Activated CD4-positive, alpha-beta T cell treated with anti-CD3 and anti-CD28 coated beads, Interleukin-2, amount 10 ng/mL, durations not matched to agents 7 days and 5 days (primary cell): Measurements from ENCODE around the gene LRRC15. TPM values are rescaled to one million over a fixed set of nuclear protein-coding genes. Genes with fewer than 3 reads are reported as not detected.

Experiments used
- CTCF ChIA-PET: fragments of 350-600 bp; sonication (Branson Sonifier 250); formaldehyde crosslinking; loops from one replicate; lab custom pipeline; 2021; ENCODE audit warnings: antibody characterized with exemption; lab: Charles Lee
- POLR2A ChIA-PET: fragments of 350-600 bp; sonication (Branson Sonifier 250); formaldehyde crosslinking; loops from one replicate; lab custom pipeline; 2021; ENCODE audit warnings: antibody characterized with exemption; lab: Charles Lee
- DNase-seq: peaks from one replicate; pipeline ENCODE4 v3.0.0-alpha.2; 2020
- H3K27ac Mint-ChIP-seq: one replicate; pipeline ENCODE4 v1.8.0; 2021; ENCODE audit warnings: mild to moderate bottlenecking, moderate library complexity, mixed read lengths
- H3K27me3 Mint-ChIP-seq: one replicate; pipeline ENCODE4 v1.8.0; 2021; ENCODE audit warnings: mixed read lengths
- H3K36me3 Mint-ChIP-seq: one replicate; pipeline ENCODE4 v1.8.0; 2021; ENCODE audit warnings: low read depth, mixed read lengths
- H3K4me1 Mint-ChIP-seq: one replicate; pipeline ENCODE4 v1.8.0; 2021; ENCODE audit warnings: mixed read lengths
- H3K4me3 Mint-ChIP-seq: one replicate; pipeline ENCODE4 v1.8.0; 2021; ENCODE audit warnings: mild to moderate bottlenecking, moderate library complexity, mixed read lengths
- H3K9me3 Mint-ChIP-seq: one replicate; pipeline ENCODE4 v1.8.0; 2021; ENCODE audit warnings: mixed read lengths
- total RNA-seq, 2 experiments: library from RNA; stranded (reverse); gene quantifications; one replicate each; pipeline ENCODE4 v1.2.3, GENCODE V29; 2021

The LRRC15 gene
- total RNA-seq, 2 experiments from 2014 or later, result not detected

DNA sequence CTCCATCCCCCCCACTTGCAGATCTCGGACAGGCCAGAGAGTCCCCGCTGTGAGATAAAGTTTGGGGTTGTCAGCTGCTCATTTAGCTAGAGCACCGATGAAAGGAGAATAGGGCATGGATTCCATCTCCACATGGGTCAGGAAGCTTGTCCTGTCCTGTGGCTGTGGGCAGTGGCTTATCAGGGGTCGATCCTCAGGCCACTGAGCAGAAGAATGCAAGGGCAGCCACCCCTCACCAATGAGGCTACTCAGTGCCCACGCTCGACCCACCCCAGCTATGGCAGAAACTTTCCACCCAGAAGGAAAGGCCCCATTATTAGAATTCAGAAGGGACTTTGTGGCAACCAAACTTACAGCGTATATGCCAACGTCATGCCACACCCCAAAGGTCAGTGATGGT is 61.7 kb downstream of the LRRC15 start:
- Mint-ChIP-seq H3K9me3 (peaks cover 4% of the 10 kb centered on the region), H3K4me1 (peaks cover 81% of the 10 kb centered on the region), H3K4me3 (peak overlapping the region; percentile 64), H3K36me3 (peaks cover 13% of the 10 kb centered on the region), H3K27ac (peak overlapping the region; percentile 91), H3K27me3 (no peaks in the 10 kb centered on the region)
- CTCF ChIA-PET, result interaction anchor here (0.6 to 2.5 kb wide), 5 partner anchors 8 to 231 kb away, joined by 3 to 21 read pairs (median 5); no protein-coding TSS in a partner anchor
- POLR2A ChIA-PET, result no interaction called here
- DNase-seq, result no peak

DNA sequence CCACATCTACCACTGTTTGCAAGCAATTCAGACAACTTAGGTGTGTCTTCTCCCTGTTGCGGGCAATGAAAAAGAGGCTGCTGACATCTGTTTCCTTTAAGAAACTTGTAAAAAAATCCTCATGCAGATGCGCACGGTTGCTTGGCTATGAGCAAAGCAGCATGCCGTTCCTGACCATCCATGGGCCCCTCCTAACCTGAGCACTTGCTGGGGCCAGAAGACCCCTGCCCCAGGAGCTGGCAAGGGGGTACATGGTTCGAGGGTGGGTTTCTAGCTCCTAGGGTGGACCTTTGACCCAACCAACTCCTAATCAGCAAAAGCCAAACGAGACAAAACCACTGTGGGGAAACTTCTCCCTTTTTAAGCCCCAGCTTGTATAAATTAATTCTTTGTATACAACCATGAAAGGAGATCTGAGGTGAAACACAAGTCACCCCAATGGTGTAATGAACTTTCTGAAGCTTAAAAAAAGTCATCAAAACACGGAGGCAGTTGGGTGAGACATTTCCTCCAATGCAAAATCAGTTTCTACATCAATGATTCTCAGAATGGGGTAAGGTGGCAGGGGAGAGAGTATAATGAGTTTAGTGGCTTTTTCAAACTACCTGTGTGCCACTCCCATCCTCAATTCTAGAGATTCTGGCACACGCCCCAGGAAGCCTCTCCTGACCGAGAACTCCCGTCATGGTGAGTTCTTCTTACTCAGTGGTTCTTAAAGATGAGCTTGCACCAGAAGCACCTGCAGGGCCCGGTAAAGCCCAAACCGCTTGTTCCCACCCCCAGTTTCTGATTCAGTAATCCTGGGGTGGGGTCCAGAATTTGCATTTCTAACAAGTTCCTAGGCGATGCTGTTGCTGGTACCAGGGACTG is 62.5 kb downstream of the LRRC15 start:
- peak; percentile 63 for DNase-seq
- peak overlapping the region; percentile 64 for H3K4me3 Mint-ChIP-seq
- H3K27ac Mint-ChIP-seq, result peak overlapping the region; percentile 91
- H3K27me3 Mint-ChIP-seq, result no peaks in the 10 kb centered on the region
- peaks cover 4% of the 10 kb centered on the region for H3K9me3 Mint-ChIP-seq
- H3K4me1 Mint-ChIP-seq, result peaks cover 73% of the 10 kb centered on the region
- ChIA-PET POLR2A (interaction anchor here (1.0 kb wide), 1 partner anchor 166 kb away, joined by 8 read pairs; no protein-coding TSS in a partner anchor), CTCF (interaction anchor here (0.6 to 2.5 kb wide), 6 partner anchors 9 to 230 kb away, joined by 3 to 21 read pairs (median 4); no protein-coding TSS in a partner anchor)
- H3K36me3 Mint-ChIP-seq, result peaks cover 13% of the 10 kb centered on the region

GRCh38 chr3:194306109-194306686 is 63.3 kb downstream of the LRRC15 start:
- POLR2A ChIA-PET, result no interaction called here
- H3K9me3 Mint-ChIP-seq, result peaks cover 8% of the 10 kb centered on the region

DNA sequence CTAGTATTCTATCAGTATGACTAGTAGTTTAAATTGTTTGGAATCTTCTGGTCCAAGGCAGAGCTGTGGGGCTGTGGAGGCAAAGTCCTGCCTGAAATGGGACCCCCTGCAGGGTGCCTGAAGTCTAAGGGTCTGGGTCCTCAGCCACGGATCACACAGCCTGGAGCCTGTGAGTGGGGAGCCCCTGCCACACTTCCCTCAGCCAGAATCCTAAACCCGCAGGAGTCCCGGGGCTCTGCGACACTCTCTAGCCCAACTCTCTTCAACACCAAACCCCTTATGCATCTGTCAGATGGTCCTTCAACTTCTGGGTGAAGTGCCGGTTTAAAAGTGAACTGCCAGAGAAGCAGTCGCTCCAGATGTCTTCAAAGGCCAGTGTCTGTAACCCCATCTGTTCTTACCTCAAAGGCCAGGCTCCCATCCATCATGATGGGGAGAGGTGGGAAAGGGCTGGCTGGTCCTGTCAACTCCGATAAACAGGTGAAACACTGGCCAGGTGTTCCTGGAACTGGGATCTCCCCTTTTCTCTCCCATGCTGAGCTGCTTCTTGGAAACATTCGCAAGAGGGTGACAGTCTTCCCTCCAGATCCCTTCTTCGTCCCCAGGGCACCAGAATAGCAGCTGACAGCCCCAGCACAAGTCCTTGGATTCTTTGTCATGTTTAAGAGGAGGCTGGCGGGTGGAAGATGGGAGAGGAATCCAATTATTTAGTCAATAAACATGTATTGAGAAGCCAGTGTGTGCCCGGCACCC is 64.0 kb downstream of the LRRC15 start:
- POLR2A ChIA-PET, result no interaction called here
- peak overlapping the region; percentile 64 for H3K4me3 Mint-ChIP-seq

More at GRCh38 chr3:194306109-194306686, 63.3 kb downstream of the LRRC15 start:
- H3K4me1 Mint-ChIP-seq, result peaks cover 69% of the 10 kb centered on the region
- peaks cover 17% of the 10 kb centered on the region for H3K36me3 Mint-ChIP-seq
- CTCF ChIA-PET, result interaction anchor here (0.6 to 2.5 kb wide), 4 partner anchors 10 to 20 kb away, joined by 4 to 21 read pairs (median 7); no protein-coding TSS in a partner anchor
- no peaks in the 10 kb centered on the region for H3K27me3 Mint-ChIP-seq
- peak overlapping the region; percentile 64 for H3K4me3 Mint-ChIP-seq
- H3K27ac Mint-ChIP-seq, result peak overlapping the region; percentile 91
- peak; percentile 79 for DNase-seq

More for the DNA sequence above, 64.0 kb downstream of the LRRC15 start:
- Mint-ChIP-seq H3K27me3 (no peaks in the 10 kb centered on the region), H3K9me3 (peaks cover 8% of the 10 kb centered on the region), H3K27ac (peak overlapping the region; percentile 91), H3K4me1 (peaks cover 68% of the 10 kb centered on the region), H3K36me3 (peaks cover 17% of the 10 kb centered on the region)
- no peak for DNase-seq
- CTCF ChIA-PET, result interaction anchor here (1.5 to 2.5 kb wide), 3 partner anchors 11 kb away, joined by 9 to 21 read pairs (median 12); no protein-coding TSS in a partner anchor

Other genes starting within 250 kb of the LRRC15 start
- gene HES1, start 233.6 kb downstream of the LRRC15 start, total RNA-seq, result 1 to 10 TPM; 2.4 to 2.7 TPM
- gene CPN2, start 18.4 kb downstream of the LRRC15 start, total RNA-seq, result not detected
- gene GP5, start 29.5 kb upstream of the LRRC15 start, total RNA-seq, result 1 to 10 TPM; 1.1 to 1.3 TPM
- 10 to 100 TPM; 59.2 to 73.8 TPM for gene ATP13A3, start 117.3 kb upstream of the LRRC15 start, total RNA-seq